OCI-M2 (cell line): Measurements from ENCODE around the gene NPAS3.

ENCODE experiments used
- DNase-seq: peaks from one replicate; lab custom pipeline; 2025; ENCODE audit not compliant: unreplicated experiment; lab: John Stamatoyannopoulos, UW

NPAS3 gene

DNA sequence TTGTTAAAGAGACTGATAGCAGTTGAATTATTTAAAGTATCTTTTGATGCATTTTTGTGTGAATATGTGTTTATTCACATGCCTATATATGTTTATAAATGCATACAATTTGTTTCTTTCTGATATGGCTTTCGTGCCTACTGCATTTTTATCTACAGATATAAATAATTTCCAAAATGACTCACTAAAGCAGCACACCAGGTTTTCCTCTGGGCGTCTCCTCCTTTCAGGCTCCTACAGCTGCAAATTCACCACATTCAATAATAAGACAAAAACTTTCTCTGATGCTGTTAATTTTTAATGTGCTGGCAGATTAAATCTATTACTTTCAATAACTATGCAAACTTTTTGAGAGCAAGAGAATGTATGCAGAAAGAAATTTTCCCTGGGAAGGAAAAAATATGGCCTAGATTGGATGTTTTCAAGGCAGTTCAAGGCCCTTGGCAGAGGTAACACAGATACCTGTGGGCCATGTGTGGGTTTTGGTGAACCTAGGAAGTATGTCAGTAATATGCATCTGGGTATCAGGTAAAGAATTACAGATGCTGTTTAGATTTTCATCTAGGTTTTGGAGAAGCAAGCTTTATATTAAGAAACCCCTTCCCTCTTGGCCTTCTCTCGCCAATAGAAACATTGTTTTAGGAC lies 630.4 kb downstream of the NPAS3 start:
- DNase-seq, result no peak

DNA sequence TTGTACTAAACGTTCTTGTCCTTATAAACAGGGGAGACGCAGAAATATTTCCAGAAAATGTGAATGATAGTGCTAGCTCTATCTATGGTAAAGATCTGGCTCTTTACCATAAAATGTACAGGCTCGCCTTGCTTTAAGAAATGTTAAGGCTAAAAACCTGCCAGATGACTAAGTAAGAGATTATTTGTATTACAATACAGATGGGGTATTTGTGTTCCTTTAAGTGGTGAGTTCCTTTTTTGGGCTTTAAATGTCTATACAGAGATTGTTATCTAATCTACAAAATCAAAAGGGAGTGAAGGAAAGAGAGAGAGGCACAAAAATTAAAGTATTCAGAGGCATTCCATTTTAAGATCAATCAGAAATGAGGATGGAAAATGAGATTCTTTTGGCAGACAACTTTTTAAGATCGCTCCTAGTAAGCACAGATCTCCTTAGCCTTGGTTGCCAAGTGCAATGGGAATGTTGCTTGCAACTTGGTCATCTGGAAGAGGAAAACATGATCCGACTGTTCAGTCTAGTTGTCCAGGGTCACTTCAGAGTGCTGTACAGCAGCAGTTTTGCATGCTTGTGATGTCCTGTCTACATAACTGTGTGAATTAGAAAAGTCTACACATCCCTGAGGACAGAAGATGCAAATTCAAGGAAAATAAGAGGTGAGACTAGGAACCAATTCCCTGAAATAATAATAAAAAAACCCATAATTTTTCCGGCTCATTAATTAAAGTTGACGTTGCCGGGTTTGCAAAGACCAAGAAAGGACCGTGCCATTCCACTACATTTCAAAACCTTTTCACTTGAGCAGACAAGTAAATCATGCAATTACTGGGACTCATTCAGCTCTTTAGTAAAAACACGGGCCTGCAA lies 631.4 kb downstream of the NPAS3 start:
- no peak for DNase-seq

DNA sequence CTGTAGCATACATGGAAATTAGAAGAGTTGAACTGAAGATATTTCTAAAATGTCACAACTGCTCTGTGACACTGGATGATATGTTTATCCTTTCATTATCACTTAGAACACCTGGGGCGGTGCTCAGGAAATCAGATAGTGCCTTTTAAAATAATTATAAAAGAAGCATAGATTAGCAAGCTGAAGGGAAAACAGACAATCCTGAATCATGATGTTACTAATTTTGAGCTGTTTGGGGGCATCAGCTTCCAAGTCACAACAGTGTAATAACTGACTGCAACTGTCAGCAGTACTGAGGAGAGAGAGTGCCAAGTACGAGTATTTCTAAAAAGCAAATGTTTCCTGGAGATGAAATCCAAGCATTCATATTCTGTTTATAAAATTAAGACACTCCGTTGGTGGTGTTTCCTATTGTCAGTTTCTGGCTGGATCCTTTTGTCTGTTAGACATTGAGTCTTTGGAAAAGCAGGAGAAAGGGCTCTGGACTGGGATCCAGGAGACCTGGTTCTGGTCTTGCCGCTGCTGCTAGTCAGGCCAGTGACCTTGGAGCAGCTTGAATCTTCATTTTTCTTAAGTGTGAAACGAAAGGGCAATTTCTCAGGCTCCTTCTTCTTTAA lies 632.1 kb downstream of the NPAS3 start:
- no peak for DNase-seq

DNA sequence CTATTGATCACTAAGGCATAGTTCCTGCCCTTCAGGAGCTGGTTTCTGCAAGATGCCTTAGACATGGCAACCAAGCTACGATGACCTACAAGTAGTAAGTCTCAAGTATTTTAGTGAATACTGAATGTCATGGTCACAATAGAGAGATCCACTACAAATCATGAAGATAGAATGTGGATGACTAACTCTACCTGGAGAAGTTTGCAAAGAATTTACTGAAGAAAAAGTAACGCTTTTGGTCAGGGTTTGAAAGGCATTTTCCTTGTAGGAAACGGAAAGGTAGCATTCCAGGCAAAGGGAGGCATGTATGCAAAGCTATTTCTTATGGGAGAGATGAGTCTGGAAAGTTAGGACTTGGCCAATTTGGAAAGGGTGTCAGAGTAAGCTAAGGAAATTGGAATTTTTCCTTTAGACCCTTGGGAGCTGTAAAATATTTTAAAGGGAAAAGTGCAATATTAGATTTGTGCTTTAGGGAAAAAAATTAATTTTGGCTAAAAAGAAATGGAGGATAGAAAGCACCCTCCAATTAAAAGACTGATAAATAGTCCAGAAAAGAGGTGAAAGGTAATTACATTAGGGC lies 634.7 kb downstream of the NPAS3 start:
- DNase-seq, result no peak

DNA sequence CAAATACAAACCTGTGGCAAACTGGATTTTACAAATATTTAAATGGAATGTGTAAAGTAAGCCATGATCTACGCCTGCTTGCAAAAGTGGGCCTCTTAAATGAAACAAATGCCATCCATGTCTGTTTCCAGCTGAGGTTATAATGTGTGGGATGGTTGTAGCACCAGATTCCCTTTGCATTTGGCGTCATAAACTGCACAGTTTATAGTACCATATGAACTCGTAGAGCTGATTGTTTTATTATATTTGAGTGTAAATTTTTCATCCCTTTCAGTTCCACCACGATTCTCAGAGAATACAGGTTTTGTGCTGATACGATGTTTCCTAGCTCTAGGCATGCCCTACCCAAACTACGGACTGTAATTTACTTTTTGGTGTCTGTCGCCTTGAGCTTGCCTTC lies 637.3 kb downstream of the NPAS3 start:
- DNase-seq, result no peak

DNA sequence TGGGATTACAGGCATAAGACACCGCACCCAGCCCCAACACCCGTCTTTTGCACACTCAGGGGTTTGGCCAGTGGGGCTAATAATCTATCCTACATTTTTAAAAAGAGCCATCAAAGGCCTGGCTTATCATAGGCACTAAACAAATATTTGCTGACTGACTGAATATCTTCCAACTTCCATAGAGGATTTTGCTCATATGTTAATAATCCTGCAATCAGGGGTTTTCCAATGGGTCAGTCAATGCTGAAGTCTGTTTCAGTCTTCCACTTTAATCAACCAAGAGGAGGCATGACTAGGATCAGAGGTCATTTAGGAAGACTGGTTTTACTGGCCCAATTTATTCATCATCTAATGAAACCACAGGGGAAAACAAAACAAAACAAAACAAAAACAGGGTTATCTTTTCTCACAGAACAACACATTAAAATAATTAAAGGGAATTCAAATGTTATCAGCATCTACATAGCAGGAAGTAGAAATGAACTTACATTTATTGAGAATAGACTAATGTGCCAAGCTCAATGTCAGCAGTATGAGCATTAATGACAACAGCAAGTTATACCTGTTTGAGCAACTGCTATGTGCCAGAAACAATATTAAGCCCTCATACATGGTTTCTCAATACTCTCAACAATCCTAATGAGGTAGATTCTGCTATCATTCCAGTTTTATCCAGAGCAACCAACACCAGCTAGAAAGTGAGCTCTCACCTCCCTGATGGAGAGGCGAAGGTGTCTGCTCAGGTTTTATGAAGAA lies 640.0 kb downstream of the NPAS3 start:
- no peak for DNase-seq

DNA sequence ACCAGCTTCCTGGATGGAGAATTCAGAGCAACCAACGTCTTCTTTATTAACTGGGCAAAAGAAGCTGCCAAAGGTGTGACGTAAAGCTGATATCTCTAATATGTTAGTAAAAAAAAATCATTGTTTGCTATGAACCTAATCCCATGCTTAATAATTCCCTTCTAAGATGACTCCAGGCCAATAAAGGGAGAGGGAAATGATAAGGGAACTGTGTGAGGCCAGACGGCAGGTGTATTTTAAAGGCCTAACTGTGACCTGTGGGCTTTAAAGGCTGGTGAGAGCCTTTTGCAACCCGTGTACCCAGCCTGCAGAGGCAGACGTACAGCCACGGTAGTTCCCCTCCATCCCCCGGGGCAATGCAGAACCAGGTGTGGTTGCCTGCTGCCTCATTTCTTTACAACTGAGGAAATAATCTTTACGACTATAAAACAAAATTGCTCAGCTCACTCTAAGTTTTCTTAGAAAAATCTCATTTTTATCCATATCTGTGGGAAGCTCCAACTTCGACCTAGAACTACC lies 641.6 kb downstream of the NPAS3 start:
- no peak for DNase-seq

DNA sequence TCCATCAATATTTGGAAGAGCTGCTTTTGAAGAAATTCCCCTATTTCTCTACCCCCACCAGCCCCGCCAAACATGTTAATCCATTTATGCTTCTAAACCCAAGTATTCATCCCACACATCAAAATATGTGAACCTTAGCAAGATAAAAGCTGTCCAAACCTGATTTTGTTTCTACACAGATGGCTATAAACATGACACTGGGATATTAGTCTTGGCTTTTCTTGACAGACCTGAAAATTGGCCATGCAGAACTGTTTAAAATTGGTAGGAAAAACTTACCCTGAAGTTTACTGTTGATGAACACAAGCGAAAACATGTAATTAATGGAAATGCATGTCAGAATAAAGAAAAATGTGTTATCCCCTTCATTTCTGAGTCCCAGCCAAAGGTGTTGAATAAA lies 642.2 kb downstream of the NPAS3 start:
- no peak for DNase-seq

DNA sequence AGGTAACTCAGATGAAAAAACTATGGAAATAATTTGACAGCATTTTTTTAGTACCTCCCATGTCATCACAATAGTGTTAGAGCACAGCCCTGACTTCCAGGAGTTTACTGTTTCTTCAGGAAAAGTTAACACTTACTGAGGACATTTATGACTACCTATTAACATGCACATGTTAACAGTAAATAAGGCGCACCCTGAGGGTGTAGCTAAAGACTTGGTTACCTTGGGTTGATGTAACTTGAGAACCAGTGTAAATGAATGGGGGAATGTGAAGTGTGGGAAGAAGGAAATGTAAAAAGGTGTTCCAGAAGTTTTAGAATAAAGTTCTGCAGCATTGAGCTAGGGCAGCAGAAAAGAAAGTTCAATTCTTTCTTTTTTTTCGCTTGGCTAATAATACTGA lies 646.0 kb downstream of the NPAS3 start:
- no peak for DNase-seq

DNA sequence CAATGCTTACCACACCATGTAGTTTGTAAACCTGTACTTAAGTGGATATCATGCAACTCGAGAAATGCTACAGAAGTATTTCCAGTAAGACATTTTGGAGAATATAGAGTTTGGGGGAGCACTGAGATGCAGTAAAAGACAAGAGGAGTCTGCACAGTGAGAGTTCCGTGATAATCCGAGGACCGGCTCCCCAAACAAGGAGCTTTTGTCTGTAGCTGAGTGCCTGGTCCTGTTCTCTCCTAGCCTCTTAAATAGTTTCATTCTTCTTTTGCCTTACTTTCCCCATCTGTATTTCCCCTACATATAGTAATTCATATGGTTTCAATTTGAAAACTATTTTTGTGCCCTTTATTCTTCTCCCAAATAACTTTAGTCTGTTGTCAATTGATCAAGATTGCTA lies 648.1 kb downstream of the NPAS3 start:
- no peak for DNase-seq

DNA sequence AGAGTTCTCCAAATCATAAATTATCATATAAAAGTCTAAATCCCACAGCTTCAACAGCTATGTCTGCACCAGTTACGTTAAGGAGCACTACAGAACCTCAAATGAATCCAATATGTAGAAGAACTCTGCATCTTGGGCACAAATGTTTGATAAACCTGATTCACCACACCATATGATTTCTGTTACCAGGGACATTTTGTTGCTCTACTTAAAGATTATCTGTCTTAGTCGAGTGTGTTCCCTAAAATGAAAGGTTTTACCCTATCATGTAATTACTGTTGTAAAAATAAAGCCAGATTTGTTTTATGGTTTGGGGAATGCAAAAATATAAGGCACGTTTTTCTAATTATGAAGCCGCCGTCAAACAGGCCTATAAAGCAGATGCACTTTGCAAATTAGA lies 649.1 kb downstream of the NPAS3 start:
- no peak for DNase-seq

DNA sequence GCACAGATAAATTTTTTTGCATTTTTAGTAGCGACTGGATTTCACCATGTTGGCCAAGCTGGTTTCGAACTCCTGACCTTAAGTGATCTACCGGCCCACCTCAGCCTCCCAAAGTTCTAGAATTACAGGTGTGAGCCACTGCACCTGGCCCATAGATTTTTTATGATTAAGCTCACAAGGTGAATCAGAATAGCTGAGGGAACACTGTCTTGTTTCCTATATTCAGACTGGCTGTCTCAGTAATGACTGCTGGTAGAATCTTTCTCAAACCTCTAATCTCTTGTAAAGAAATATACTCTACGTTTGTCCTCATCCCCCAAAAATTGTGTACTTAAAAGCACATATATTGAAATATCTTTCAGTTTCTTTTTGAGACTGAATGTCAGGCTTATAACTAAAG lies 650.1 kb downstream of the NPAS3 start:
- no peak for DNase-seq

DNA sequence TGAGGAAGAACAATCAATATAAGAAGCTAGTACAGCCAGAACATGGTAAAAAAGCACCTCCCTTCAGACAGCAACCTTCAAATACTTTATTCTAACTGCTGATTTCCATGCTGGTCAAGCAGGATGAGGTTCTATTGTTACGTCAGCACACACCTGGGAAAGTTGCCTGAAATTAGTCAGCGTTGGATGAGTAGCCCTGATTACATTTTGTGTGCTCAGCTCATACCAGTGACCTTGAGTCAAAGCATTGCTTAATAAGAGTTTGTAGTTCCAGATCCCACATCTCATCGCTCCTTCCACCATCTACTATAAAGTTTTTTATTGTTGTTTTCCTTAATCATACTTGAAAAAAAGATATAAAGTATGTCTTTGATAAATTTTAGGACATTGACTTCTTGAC lies 650.7 kb downstream of the NPAS3 start:
- DNase-seq, result no peak

DNA sequence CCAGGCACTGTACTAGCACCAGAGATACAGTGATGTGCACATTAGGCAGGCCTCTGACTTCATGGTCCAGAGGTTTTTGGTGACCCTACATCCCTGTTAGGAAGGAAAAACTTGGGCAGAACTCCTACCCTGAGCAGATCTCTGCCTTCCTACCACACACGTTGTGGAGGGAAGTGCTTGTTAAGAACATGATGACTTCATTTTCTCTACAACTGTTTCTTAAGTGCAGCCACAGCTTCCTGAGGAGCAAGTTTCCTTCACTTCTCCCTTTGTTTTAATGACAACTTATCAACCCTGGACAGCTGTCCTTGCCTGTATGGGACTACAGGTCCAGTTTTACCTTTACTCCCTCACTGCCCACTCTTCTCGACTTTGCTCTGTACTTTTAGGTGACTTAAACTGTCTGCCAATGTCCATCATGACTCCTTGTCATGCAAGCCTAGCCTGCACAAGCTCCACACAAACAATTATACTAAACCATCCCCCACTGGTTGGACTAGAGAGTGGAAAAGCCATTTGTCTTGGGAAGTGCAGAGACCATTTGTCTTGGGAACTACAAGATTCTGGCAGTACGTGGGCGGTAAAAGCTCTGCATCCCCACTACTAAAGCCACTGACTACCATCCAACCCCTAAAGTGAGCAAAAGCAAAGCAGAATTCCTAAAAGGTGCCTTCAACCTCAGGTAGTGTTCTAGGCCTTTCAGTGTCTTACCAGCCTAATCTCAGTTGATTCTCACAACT lies 652.4 kb downstream of the NPAS3 start:
- no peak for DNase-seq

DNA sequence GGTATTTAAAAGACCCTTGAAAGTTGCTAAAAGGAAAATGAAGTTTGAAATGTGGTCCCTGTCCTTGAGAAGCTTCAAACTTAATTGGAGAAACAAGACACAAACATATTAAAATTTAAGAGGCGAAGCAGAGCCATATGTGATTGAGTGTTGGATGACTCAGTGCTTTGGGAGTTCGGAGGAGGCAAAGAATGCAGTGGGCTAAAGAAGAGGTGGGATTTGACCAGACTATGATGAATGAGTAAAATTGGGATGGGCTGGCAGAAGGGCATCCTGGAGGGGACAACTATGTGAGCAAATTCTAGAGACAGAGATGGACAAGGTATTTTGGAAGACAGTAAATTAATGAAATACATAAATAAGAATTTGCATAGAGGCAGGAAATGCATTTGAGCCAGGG lies 653.6 kb downstream of the NPAS3 start:
- DNase-seq, result no peak

DNA sequence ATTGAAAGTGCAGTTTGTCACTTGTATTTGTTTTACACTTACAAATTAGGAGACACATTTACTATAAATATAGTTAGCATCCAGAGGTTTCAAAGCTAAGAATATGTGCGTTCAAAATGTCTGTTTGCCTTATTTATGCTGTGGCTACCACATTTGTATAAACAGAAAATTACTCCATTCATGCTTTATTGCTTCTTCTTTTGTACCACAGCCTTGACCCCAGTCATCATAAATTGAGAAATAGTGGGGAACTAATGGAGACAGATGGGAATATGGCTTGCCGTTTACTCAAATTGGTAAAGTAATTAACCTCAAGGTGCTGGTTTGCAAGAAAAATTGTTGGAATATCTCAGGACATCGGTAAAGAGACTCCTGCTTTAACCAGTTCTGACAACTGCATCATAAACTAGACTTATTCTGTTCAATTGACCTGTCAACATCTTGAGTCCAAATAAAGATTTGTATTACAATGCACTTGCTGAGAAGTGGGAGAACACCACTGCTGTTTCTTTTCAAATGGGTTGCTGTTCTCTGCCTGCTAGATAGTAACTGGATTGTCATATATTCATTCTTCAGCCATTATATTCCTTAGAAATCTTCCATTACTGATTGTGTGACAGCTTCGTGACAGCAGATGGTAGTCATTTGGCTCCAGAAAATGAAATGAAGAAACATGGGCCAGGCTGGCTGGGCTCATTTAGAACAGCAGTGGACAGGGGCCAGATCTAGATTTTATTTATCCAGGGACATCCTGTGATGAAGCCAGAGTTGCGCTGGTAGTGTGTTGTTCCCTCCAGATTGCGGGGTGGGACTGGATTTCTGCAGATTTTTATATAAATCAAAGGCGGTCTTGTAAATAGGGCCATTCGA lies 657.8 kb downstream of the NPAS3 start:
- no peak for DNase-seq

DNA sequence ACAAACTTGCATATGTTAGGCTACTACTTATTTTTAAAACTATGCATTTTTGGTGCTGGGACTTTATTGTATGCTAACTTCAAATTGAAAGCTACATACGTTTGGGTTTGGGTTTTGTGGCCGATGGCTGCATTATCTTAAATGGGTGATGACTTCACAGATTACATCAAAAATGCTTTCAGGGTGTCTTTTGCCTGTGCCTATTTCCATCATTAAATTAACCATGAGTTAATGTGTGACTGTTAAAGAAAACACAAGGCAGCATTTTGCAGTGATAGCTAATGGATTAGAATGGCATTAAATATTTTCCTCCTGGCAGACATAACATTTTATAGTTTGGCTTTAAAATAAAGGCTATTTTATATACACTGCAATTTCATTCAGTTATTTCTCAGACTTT lies 659.9 kb downstream of the NPAS3 start:
- no peak for DNase-seq

DNA sequence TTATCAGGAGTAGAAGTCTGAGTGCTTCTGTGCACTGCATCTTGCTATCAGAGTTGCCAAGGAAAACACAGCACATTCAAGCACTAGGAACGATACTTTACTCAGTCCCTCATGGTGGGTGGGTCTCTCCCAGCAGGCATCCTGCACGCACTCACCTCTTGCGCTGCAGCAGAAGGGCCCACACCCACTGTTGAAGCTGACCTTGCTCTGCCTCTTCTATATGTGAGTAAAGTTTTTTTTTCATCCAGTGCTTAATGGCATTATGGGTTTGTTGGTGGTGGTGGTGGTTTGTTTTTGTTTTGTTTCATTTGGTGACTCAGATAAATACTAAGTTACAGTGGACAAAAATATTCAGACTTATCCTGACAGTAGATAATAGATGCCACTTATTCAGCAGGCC lies 663.7 kb downstream of the NPAS3 start:
- DNase-seq, result no peak

DNA sequence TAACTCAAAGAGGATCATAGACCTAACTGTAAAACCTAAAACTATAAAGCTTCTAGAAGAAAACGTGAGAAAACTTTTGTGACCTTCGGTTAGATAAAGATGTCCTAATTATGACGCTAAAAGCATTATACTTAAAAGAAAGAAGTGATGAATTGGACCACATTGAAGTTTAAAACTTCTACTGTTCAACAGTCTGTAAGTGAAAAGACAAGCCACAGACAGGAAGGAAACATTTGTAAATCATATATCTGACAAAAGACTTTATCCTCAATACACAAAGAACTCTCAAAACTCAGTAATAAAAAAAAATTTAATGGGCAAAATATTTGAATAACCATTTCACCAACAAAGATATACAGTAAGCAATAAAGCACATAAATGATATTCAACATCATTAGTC lies 667.9 kb downstream of the NPAS3 start:
- no peak for DNase-seq
